ENCODE results near the gene MACROD2.

MACROD2 gene

DNA sequence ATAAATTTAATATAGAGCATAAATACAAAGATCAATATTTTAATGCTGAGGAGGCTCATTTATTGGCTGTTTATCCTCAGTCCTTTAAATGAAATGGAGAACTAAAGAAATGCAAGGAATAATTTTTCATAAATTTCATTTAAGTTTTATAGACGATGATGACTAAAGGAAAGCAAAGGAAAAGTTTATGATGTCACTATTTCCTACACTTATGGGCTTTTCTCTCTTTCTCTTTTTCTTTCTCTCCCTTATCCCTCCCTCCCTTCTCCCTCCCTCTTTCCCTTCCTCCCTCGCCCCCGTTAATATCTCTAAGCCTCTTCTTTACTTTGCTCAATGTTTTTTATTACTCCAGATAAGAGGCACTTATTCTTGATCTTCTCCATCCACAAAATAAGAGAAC, 1231.8 kb downstream of the MACROD2 start:
- no peaks in the 10 kb centered on the region for H3K9me2 ChIP-seq (replicated peaks; ENCODE audit: insufficient read depth, low read length)
- no peak overlapping the region for H3K4me3 ChIP-seq (ENCODE audit: insufficient read depth, low read length, poor library complexity, severe bottlenecking)
- no peak for TF ChIP-seq CTCF (IDR thresholded peaks at IDR 0.05; ENCODE audit: insufficient read depth, low read length, poor library complexity, severe bottlenecking)
- no peak for TF ChIP-seq EZH2phosphoT487 (conservative IDR thresholded peaks at IDR 0.05; ENCODE audit: low read length)
- H3K9me3 ChIP-seq (ENCODE audit: insufficient read depth, low read length): no peaks in the 10 kb centered on the region
- no peaks in the 10 kb centered on the region for H3F3A ChIP-seq (ENCODE audit: insufficient read depth)
- H3K79me2 ChIP-seq (ENCODE audit: insufficient read depth, low read length): no peaks in the 10 kb centered on the region
- no peak overlapping the region for H2AFZ ChIP-seq (ENCODE audit: low read depth, low read length, severe bottlenecking)
- H4K20me1 ChIP-seq (ENCODE audit: low read depth, low read length): no peaks in the 10 kb centered on the region
- H3K36me3 ChIP-seq (ENCODE audit: low read length): no peaks in the 10 kb centered on the region
- no peak overlapping the region for H3K4me2 ChIP-seq (ENCODE audit: low read depth, low read length, poor library complexity, severe bottlenecking)
- H3K9ac ChIP-seq (ENCODE audit: low read length): no peak overlapping the region
- no peaks in the 10 kb centered on the region for H3K27me3 ChIP-seq (ENCODE audit: low read length)
- H3K27ac ChIP-seq (ENCODE audit: low read depth, low read length): no peak overlapping the region

DNA sequence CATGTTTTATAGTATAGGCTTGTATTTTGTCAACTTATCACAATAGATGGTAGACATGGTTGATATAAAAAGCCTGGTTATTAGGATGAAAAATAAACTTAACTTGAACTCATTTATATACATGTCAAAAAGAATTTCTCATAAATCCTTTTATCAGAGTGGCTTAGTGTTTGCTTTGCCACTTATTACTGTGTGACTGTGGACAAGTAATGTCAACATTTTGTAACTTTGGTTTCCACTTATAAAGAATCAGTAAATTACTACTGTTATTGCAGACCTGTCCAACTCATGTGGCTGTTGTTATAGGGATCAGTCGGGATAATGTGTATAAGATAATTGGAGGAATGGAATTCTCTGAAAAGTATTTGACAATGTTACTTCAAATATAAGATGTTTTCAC, 1236.9 kb downstream of the MACROD2 start:
- Histone ChIP-seq H3K9me2 (replicated peaks; ENCODE audit: insufficient read depth, low read length) (no peaks in the 10 kb centered on the region), H4K20me1 (ENCODE audit: low read depth, low read length) (no peaks in the 10 kb centered on the region), H3F3A (ENCODE audit: insufficient read depth) (no peaks in the 10 kb centered on the region), H3K79me2 (ENCODE audit: insufficient read depth, low read length) (no peaks in the 10 kb centered on the region), H3K9me3 (ENCODE audit: insufficient read depth, low read length) (no peaks in the 10 kb centered on the region), H3K27me3 (ENCODE audit: low read length) (no peaks in the 10 kb centered on the region), H3K4me2 (ENCODE audit: low read depth, low read length, poor library complexity, severe bottlenecking) (no peak overlapping the region), H3K4me3 (ENCODE audit: insufficient read depth, low read length, poor library complexity, severe bottlenecking) (no peak overlapping the region), H3K27ac (ENCODE audit: low read depth, low read length) (no peak overlapping the region), H3K36me3 (ENCODE audit: low read length) (no peaks in the 10 kb centered on the region), H3K9ac (ENCODE audit: low read length) (no peak overlapping the region), H2AFZ (ENCODE audit: low read depth, low read length, severe bottlenecking) (no peak overlapping the region)
- TF ChIP-seq CTCF (IDR thresholded peaks at IDR 0.05; ENCODE audit: insufficient read depth, low read length, poor library complexity, severe bottlenecking): no peak
- TF ChIP-seq EZH2phosphoT487 (conservative IDR thresholded peaks at IDR 0.05; ENCODE audit: low read length): no peak

- no peaks in the 10 kb centered on the region for H3K9me2 ChIP-seq (replicated peaks; ENCODE audit: insufficient read depth, low read length)
- no peak overlapping the region for H3K9ac ChIP-seq (ENCODE audit: low read length)
- no peak overlapping the region for H3K4me2 ChIP-seq (ENCODE audit: low read depth, low read length, poor library complexity, severe bottlenecking)
Observed at GRCh38 chr20:15235471-15236198, 1240.3 kb downstream of the MACROD2 start.

More at GRCh38 chr20:15235471-15236198, 1240.3 kb downstream of the MACROD2 start:
- TF ChIP-seq EZH2phosphoT487 (conservative IDR thresholded peaks at IDR 0.05; ENCODE audit: low read length): no peak
- TF ChIP-seq CTCF (IDR thresholded peaks at IDR 0.05; ENCODE audit: insufficient read depth, low read length, poor library complexity, severe bottlenecking): no peak
- H3K27me3 ChIP-seq (ENCODE audit: low read length): no peaks in the 10 kb centered on the region
- no peaks in the 10 kb centered on the region for H3K36me3 ChIP-seq (ENCODE audit: low read length)
- no peaks in the 10 kb centered on the region for H3K9me3 ChIP-seq (ENCODE audit: insufficient read depth, low read length)
- no peaks in the 10 kb centered on the region for H4K20me1 ChIP-seq (ENCODE audit: low read depth, low read length)
- no peaks in the 10 kb centered on the region for H3K79me2 ChIP-seq (ENCODE audit: insufficient read depth, low read length)
- H2AFZ ChIP-seq (ENCODE audit: low read depth, low read length, severe bottlenecking): no peak overlapping the region
- no peak overlapping the region for H3K27ac ChIP-seq (ENCODE audit: low read depth, low read length)
- H3K4me3 ChIP-seq (ENCODE audit: insufficient read depth, low read length, poor library complexity, severe bottlenecking): no peak overlapping the region
- no peaks in the 10 kb centered on the region for H3F3A ChIP-seq (ENCODE audit: insufficient read depth)
